HG03097 (cell line): ENCODE data around the gene SGSH.

Experiments
- ATAC-seq: cut with Tn5 transposase; IDR thresholded peaks from one replicate; pipeline ENCODE4 v1.9.1; 2021; ENCODE audit not compliant: unreplicated experiment, low FRiP score

The SGSH gene

GRCh38 chr17:80160536-80160935 is 59.6 kb downstream of the SGSH start:
- ATAC-seq: no peak
